Mucosa of gallbladder (tissue), 1 donor: ENCODE results near the gene SEZ6. TPM values are rescaled to one million over a fixed set of nuclear protein-coding genes. Genes with fewer than 3 reads are reported as not detected.

ENCODE experiments used
- DNase-seq: peaks from one replicate; pipeline ENCODE4 v3.0.0-alpha.2; 2020; ENCODE audit warnings: low spot score
- total RNA-seq: library from RNA; stranded (reverse); gene quantifications from one replicate; pipeline ENCODE4 v1.2.1, GENCODE V29; 2021
- donor health status: DM: no; HTN: no; CAD: no.

Gene SEZ6
- total RNA-seq, 1 donor from 2014 or later = not detected

GRCh38 chr17:29000973-29001372 is 4.9 kb downstream of the SEZ6 start:
- no peak for DNase-seq

DNA sequence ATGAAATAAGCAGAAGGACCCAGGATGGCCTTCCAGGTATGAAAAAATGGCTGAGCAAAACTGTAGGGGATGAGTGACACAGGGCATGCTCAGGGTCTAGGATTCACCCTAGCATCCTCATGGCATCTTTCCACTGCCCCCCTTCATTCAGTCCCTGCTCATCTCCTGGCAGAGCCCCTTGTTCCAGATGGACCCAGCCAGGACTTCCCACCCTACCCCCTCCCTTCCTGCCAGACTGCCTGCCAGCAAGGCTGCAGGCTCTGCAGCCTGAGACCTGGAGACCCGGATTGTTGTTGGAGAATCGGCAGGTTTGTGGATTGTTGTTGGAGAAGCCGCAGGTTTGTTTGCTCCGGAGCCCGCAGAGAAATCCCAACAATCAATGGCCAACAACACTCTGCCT is 6.6 kb downstream of the SEZ6 start:
- no peak for DNase-seq

- no peak for DNase-seq
Observed at GRCh38 chr17:28997806-28998205, 8.0 kb downstream of the SEZ6 start.

GRCh38 chr17:28996554-28997096 is 9.2 kb downstream of the SEZ6 start:
- no peak for DNase-seq

GRCh38 chr17:28993645-28994426 is 12.0 kb downstream of the SEZ6 start:
- DNase-seq = no peak

- no peak for DNase-seq
Observed at GRCh38 chr17:28992625-28993600, 12.9 kb downstream of the SEZ6 start.

DNA sequence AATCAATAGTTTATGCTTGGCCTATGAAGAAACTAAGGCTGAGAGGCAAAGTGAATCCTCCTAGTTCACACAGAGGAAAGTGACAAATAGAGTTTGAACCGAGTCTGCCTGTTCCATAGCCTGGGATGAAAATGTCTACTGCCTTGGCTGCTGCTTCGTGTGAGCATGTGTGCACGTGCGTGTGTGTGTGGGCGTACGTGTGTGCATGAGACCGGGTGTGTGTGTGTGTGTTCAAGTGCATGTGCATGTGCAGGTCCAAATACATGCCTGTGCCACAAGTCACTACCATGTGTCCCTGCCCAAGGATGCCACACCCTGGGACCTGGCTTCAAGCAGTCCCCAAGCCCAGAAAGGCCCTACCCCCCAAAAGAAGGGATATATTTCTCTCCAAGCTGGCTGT is 13.6 kb downstream of the SEZ6 start:
- DNase-seq = no peak

GRCh38 chr17:28991779-28992178 is 14.1 kb downstream of the SEZ6 start:
- no peak for DNase-seq

GRCh38 chr17:28989028-28989427 is 16.8 kb downstream of the SEZ6 start:
- DNase-seq = no peak

DNA sequence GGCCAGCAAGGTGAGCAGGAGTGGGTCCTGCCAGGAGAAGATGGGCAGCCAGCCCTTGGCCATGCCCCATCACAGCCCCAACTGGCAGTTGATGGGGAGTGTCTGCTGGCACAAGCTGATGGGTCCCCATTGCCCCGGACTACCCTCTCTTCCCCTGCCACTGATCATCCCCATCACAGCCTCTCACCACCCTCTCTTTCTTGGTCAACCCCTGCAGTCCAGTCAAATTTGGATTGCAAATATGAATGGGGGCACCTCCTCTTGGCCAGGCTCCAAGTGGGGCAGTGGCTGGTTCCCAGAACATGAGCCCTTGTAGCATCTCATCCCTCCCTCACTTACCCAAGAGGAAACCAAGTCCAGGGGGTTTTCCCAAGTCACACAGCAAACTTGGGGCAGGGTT is 17.4 kb downstream of the SEZ6 start:
- DNase-seq = no peak

GRCh38 chr17:28986714-28987655 is 18.8 kb downstream of the SEZ6 start:
- DNase-seq = no peak

GRCh38 chr17:28985950-28986713 is 19.7 kb downstream of the SEZ6 start:
- no peak for DNase-seq

DNA sequence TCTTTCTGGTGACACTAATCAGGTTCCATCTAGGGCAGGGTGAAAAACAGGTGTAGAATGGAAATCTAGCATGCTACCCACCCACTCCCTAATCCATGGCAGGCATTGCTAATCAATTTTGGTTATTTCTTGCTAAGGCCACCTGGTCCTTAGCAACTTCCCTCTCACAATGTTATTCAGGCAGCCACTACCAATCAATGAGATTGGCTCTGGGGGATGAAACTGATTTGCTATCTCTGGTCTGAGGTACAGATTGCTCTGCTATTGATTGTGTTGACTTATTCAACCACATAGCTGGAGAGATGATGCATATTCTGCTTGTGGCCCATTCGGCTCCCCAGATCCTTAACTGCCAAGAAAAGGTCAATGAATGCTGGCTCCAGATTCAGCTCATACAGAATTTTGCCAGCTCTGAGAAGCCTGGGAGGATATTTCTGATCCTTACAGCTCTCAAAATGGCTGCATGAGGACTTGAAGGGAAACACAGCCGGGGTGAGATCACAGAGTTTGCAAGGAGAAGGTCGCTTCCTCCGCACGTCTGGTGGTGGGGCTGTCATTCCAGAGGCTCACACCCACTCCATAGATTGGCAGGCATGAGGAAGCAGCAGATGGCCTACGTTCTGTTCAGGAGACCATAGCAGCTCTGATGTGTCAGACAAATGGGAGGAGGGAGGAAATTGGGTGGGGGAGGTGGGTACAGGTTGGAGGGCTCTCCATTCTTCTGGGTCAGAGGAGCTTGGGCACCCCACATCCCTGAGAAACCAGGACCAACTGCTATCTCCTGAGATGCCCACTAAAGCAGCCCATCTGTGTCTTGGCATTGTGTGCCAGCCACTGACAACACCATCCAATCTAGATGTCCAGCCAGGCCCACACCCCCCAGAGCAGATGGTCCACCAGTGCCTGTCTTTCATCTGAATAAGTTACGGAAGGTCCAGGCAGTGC is 22.3 kb downstream of the SEZ6 start:
- no peak for DNase-seq

DNA sequence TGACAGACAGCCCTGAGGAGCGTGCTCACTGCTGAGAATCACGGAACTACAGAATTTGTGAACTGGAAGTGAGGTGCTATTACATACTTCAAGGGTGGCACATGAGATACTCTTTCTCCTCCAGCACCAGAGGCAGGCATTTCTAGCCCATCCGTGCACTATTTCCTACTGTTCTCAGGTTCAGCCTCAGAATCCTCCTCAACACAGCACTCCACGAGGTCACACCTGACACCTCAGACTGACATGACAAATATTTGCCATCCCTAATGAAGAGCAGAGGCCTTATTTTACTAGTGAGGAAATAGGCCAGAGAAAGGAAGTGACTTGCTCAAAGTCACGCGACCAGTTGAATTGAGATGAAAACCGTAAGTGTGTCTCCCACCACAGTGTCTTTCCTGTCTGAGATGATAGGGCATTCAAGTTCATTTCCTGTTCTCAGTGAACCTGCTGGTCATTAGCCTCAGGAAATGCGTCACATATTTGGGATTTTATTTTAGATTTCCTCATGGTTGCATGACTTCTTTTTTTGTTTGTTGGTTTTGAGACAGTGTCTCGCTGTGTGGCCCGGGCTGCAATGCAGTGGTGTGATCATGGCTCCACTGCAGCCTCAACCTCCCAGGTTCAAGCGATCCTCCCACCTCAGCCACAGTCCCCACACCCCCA is 23.6 kb downstream of the SEZ6 start:
- DNase-seq = peak; percentile 49

- no peak for DNase-seq
Observed at GRCh38 chr17:28978356-28978964, 27.4 kb downstream of the SEZ6 start.

DNA sequence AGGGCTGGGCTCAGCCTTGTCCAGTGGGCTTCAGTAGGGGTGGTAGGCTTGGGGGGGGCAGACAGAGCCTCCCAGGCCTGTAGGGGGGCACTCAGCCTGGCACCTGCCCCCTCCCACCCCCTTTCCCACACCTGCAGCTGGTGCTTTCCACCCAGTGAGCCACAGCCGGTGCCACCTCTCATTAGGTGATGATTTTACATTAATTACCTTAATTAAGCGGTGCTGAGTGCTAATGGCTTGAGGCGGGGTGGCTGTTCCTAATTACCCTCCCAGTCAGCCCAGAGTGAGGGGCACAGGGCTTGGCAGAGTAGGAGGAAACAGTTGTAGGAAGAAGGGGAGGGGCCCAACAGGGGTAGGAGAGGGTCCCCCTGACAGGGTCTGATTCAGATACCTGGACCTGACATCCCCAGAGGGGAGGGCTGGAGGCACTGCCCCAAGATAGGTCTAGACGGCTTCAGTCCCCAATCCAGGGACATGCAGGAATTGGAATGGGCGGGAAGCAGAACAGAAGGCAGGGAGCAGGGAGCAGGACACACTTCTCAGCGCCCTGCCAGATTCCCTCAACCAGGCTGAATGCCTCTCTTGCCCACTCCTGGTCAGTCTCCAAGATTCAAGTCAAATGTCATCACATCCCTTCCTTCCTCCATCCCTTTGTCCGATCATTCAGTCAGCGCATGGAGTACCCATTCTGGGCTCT is 28.0 kb downstream of the SEZ6 start:
- no peak for DNase-seq

DNA sequence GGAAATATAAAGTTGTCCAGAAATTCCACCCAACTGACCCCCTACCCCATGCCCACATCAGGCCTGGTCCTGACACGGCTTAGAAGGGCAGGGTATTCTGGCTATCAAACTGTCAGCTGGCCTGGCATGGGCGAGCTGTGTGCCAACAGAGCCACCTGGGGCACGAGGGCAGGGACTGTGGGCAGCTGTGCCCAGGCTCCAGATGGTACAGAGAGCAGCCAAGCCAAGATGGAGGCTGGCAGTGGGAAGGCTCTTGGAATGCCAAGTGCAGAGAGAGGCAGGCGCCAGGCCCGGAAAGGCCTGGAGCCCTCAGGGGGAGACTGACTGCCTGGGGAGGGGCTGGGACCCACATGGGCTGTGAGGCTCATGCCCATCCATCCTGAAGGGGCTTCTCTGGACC is 30.2 kb downstream of the SEZ6 start:
- DNase-seq = no peak

- DNase-seq = no peak
Observed at GRCh38 chr17:28975031-28975430, 30.8 kb downstream of the SEZ6 start.
